ENCODE data around the gene GM2A.
"Not testable (repeated sequence)": the region's sequence is repeated elsewhere in the genome, so short reads cannot be mapped to it uniquely, and the experiment has no call there.

GM2A gene

DNA sequence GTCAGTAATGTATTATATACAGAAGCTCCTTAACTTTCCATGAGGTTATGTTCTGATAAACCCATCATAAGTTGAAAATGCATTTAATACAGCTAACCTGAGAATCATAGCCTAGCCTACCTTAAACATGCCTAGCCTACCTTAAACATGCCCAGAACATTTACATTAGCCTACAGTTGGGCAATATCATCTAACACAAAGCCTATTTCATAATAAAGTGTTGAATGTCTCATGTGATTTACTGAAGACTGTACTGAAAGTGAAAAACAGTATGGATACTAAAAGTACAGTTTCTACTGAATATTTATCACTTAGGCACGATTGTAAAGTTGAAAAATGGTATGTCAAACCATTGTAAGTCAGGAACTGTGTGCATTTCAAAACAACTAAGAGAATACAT lies 1.6 kb downstream of the GM2A start:
- no peak for DNase-seq

DNA sequence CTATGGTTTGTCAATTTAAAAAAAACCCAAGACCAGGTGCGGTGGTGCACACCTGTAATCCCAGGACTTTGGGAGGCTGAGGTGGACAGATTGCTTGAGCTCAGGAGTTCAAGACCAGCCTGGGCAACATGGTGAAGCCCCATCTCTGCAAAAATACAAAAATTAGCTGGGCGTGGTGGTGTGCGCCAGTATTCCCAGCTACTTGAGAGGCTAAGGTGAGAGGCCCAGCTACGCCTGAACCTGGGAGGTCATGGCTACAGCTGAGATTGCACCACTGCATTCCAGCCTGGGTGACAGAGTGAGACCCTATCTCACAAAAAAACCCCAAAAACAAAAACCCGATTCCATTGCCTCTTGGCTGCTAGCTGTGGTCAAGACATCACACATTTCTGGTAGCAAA lies 2.0 kb downstream of the GM2A start:
- not testable (repeated sequence) for DNase-seq

DNA sequence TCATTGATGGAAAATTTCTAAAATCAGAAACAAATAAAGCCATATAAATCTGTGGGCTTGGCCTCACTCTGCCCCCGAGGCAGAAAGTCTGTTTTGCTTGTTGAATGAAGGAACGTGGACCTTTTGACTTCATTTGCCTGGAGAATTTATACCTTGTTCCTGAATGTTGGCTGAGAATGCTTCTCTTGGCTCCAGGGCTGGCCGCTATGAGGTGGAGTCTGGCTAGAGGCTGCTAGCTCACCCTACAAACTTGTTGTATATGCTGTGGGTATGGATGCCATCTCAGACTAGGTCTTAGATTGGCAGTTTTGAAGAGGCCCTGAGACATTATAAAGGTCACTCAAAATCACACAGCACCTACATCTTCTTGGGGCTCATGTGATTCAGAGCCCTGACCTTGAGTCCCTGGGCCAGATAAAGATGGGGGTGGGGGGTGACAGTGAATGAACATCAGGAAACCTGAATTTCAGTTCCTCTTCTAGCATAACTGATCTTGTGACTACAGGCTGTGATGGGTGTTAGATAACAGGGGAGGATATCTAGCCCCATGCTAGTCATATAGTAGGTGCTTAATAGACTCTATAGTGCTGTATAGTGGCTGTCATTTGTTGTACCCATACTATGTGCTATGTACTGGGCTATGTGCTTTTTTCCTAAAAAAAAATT lies 2.8 kb downstream of the GM2A start:
- DNase-seq = no peak

DNA sequence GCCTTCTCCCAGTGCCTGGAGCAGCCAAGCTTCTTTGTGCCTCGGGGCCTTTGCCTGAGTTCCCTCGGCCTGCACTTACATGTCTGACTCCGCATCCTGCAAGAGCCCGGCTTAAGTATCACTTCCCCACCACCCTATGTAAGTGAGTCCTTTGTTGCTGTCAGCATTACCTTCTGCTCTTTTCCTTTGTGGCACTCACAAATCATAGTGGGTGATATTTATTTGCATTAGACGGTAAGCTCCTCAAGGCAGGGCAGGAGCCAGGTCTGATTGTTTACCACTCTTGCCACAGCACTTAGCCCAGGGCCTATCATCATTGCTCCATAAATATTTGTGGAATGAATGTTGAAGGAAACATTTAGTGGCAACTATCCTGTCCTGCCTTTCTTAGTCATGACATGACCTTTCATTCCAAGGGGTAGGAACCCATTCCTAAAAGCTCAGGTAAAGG lies 4.8 kb downstream of the GM2A start:
- no peak for DNase-seq

DNA sequence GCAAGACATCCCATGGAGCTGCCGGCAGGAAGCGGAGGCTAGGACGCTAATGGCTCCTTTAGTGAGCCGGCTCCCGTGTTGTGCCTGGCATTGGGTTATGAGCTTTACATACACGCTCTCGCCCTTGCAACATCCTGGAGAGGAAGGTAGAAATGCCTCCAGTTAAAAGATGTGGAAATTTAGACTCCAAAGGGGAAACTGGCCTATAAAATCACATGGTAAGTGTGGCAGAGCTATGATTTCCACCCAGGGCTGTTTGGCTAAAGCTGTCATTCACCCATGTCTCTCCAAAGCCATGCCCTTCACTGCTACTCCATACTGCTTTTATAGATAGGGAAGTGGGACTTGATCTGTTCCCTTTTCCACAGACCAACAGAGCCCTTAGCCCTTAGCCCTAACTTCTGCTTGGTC lies 5.2 kb downstream of the GM2A start:
- DNase-seq = no peak

DNA sequence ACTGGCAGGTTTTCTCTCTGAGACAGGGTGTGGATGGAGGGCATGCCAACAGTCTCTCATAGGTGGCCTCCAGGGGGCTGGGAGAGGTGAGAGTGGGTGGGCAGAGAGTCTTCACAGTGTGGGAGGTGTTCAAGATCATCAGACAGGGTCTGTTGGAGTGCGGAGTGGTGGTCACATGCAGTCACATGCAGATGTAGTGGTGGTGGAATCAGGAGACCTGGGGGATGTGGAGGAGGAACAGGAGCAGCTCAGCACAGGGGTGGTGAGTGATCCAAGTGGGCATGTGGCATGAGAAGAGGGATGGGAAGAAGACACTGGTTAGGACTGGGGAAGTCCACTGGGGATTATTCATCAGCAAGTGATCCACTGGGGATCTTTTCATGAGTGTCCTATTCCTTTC lies 5.8 kb downstream of the GM2A start:
- DNase-seq = no peak

DNA sequence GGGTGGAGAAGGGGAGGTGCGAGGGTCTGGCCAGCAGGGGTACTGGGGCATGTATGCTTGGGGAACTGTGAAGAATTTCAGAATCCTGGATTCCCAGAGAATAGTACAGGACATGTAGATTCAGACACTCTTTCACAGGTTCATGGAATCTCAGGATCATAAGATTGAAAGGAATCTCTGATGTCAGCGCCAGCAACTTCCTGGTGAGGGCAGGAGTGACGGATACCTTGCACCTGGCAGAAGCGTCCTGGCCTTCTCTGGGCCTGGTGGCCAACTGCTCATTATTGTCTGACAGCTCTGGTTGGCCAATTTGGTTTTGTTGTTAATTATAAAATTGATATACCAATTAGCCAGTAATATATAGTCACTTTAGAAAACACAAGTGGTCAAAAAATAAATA lies 6.9 kb downstream of the GM2A start:
- no peak for DNase-seq

DNA sequence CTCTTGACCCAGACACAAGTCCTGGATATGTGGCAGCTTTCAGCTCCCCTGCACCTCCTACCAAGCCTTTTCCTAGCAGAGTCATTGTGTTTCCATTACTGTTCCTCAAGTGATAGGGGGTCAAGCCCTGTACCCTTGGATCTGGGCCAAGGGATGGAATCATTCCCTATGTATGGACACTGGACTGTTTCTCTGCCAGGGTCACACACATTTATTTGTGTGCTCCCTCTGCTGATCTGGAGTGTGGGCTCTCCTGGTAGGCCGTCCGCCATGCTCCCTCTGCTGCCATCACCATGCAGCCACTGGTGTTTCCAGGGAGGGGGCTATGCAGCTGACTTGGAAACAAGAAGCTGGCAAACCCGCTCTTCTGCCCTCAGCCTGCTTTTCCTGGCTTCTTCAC lies 9.5 kb downstream of the GM2A start:
- no peak for DNase-seq

DNA sequence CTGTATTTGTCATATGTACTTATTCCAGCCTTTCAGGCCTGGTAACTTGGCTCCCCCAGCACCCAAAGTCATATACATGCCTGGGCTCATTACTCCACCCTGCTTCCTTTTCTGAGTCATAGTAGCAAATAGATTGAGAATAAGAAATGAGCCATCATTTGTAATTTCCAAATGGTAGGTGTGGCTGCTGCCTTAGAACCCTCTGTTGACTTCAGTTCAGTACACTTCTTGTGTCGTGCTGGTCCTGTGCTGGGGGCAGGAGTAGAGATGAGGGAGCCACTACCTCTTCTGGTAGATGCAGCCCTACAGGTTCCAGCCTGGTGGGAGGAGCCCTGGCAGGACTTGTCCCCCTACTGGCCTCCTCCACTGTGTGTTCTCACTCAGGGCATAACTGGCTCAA lies 11.1 kb downstream of the GM2A start:
- DNase-seq = peak; percentile 26

DNA sequence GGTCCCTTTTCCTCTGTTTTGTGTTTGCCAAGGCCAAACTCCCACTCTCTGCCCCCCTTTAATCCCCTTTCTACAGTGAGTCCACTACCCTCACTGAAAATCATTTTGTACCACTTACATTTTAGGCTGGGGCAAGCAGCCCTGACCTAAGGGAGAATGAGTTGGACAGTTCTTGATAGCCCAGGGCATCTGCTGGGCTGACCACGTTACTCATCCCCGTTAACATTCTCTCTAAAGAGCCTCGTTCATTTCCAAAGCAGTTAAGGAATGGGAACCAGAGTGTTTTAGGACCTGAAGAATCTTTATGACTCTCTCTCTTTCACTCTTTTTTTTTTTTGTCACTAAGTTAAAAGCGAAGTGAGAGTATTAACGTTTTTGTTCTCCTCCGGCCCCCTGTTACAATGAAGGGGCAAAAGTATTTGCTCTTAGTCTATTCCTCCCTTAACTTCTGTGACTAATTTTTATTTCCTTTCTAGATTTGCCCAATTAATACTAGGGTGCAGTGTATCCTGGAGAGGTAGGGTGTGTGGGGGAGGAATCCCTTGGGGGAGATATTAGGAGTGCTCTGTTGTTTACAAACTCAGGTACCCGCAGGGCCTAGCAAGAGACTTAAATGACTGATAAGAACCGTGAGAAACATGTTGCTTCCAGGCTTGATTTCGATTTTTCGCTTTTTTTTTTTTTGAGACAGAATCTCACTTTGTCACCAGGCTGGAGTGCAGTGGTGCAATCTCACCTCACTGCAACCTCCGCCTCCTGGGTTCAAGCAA lies 14.7 kb downstream of the GM2A start:
- DNase-seq = no peak

DNA sequence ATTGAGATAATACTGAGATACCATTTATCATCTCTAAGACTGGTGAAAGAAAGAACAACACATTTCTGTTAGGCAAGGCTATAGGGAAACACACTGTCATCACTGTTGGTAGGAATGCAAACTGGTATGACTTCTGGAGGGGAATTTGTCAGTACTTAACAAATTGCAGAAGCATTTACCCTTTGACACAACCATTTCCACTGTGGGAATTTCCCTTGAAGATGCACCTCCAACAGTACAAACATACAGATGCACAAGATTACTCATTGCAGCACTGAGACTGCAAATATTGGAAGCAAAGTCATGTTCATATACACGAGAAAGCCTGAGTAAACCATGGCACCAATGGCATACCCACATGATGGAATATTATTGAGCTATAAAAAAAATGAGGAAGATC lies 17.6 kb downstream of the GM2A start:
- DNase-seq = peak; percentile 13

DNA sequence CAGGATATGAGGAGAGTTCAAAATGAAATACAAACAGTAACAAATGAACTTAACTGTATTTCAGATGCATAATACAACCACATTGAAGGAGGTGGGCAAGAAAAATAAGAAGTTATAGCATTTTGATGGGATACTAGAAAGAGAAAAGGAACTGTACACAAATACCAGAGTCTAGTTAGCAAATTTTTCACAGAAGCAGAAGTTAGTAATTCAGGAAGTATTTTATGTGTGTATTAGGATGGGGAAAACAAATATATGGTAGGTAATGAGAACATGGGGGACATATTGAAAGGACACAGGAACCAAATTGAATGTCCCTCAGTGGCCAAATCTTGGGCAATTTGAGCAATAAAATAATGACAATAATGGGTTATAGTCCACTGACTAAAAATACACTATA lies 18.4 kb downstream of the GM2A start:
- no peak for DNase-seq

DNA sequence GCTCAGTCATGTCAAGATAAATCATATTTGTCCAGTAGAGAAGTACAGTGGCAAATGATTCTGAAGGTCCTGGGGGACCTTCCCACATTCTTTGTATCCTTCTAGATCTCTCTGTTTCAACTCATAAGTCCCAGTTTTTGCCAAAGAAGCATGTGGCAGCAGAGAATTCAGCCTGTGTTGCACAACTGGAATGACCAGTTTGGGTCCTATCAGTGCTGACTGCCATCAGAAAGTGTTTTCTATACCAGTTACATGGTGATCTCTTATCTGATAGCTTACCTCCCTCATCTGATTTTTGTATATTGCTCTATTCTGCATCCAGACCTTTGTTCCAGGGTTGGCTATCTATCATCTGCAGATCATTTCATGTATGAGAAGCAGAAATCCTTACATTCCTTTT lies 21.7 kb downstream of the GM2A start:
- DNase-seq = no peak

DNA sequence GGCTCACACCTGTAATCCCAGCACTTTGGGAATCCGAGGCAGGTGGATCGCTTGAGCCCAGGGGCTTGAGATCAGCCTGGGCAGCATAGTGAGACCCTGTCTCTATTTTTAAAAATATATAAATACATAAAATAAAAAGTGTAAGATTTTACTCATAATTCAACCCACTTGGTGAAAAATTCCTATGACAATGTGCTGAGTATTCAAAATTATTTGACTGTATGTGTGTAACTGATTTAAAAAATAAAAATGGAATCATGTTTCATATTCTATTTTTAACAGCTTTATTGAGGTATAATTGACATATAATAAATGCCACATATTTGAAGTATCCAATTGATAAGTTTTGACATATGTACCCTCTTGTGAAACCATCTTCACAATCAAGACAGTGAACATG lies 22.8 kb downstream of the GM2A start:
- no peak for DNase-seq

DNA sequence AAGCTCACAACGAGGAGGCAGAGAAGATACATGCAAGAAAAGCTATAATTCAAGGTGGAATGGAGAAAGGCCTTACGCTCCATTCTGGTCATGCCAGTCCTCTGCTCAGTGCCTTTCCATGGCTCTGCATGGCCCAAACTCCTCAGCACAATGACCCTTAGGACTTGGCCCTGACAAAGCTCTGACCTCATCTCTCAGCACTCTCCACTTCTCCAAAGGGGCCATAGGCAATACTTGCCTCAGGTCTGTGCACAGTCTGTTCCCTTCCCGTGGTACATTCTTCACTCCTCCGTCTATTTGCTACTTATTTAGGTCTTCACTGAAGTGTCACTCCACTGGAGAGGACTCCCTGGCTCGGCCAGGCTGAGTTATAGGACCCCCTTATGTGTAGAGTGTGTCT lies 25.9 kb downstream of the GM2A start:
- no peak for DNase-seq

DNA sequence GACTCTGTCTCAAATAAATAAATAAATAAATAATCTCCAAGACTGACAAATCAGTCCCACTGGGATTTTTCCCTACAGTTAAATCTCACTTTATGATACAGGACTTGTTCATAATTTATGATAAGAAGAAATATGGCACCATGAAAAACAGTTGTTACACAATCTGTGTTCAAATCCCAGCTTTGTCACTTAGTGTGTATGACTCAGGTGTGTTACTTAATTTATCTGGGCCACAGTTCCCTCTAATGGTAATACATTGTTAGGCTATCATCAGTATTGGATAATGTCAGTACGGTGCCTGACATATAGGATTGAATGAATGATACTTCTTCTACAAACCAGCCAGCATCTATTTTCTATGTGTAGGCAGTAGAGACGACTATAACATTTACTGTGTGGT lies 27.5 kb downstream of the GM2A start:
- DNase-seq = no peak

DNA sequence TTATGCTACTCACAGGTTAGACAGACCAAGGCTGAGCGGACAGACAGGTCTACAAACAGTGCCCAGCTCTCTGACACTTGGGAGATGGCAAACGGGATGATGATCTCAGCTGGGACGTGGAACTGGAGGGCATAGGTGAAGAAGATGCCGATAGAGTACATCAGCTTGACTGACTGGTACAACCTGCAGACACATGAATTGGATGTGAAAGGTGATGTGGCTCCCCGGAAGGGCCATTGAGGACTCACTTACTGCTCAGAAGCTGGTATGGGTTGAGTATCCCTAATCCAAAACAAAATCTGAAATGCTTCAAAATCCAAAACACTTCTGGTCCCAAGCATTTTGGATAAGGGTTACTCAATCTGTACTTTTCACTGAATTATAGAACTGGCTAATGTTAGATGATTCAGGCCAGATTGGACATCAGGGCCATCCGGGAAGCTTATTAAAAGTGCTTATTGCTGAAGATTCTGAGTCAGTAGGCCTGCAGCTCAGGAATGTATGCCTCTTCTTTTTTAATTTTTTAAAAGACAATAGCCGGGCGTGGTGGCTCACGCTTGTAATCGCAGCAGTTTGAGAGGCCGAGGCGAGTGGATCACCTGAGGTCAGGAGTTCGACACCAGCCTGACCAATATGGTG lies 28.1 kb downstream of the GM2A start:
- DNase-seq = no peak

DNA sequence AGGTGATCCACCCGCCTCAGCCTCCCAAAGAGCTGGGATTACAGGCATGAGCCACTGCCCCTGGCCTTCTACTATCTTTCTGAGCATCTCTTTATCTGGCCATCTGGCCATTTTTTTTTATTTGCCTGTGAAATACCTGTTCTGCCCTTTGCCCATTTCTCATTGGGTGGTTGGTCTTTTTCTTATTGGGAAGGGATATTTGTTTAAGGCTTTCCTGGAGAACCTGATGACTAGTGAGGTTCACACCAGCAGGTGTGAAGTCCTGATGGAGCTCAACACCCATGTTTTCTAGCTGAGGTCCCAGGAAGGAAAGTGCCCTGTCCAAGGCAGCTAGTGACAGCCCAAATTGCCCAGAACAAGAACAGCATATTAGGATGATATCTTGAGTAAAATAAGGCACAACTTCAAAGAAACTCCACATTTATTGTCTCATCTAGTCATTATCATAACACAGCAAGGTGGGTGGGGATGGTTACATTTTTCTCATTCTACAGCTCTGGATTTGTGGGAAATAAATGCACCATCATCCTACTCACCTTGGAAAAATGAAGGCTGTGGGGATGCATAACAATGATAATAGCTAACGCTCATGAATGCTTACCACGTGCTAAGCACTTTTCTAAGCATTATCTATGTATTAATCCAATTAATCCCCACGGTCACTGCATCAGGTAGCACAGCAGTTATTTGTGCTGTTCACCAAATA lies 30.3 kb downstream of the GM2A start:
- no peak for DNase-seq

DNA sequence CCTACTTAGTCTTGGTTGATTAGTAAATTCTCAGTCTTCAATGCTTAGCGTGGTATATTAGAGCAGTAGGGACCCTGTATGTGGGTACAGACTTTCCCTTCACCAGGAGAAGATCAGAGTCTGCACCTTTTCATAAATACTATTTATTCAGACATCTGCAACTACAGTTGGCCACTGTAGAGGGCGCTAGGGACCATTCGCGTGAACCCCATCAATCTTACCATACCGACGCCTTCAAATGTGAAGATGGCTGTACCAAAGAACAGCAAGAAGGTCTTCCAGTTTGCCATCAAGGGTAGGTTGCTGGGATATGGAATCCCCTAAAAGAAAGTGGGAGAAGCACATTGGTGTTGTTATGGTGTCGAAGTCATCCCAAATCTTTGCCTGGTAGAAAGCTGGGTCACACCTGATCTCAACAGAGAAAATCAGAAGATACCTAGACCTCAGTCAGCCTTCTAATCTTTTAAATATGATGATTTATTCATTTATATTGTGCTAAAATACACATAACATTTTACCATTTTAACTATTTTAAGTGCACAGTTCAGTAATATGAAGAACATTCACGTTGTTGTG lies 31.5 kb downstream of the GM2A start:
- DNase-seq = no peak

DNA sequence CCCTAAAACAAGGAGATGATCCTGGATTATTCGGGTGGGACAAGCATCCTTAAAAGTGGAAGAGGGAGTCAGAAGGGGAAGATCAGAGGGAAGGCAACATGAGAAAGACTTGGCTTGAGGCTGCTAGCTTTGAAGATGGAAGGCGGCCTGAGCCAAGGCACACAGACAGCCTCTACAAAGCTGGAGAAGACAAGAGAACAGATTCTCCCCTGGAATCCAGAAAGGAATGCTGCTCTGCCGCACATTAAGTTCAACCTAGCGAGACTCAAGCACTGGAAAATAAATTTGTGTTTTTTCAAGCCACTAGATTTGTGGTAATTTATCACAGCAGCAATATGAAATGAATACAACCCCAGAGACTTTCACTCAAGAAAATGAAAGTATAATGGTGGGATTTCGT lies 32.7 kb downstream of the GM2A start:
- no peak for DNase-seq

DNA sequence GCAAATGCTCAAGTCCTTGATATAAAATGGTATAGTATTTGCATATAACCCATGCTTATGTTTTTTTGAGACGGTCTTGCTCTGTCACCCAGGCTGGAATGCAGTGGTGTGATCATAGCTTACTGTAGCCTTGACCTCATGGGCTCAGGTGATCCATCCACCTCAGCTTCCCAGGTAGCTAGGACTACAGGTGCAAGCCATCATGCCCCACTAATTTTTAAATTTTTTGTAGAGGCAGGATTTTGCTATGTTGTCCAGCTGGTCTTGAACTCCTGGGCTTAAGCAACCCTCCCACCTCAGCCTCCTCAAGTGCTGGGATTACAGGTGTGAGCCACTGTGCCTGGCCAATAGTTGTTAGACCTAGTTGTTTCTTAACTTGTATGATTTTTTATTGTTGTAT lies 33.3 kb downstream of the GM2A start:
- DNase-seq = no peak

DNA sequence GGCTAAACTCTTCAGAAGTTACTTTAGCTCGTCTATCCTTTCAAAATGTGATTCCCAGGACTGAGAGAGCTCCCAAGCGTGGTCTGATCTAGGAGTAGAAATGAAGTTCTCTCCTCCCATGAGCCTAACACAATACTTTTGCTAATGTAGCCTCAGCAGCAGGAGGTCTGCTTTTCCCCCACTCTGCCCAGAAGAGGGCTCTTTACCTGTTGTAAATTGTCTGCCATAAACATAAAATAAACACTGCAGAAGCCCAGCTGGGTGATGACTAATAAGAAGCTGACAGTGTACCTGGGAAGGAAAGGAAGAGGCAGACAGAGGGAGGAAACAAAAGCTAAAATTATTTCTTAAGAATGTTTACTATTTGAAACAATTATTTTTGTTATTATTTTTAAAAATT lies 35.2 kb downstream of the GM2A start:
- no peak for DNase-seq

DNA sequence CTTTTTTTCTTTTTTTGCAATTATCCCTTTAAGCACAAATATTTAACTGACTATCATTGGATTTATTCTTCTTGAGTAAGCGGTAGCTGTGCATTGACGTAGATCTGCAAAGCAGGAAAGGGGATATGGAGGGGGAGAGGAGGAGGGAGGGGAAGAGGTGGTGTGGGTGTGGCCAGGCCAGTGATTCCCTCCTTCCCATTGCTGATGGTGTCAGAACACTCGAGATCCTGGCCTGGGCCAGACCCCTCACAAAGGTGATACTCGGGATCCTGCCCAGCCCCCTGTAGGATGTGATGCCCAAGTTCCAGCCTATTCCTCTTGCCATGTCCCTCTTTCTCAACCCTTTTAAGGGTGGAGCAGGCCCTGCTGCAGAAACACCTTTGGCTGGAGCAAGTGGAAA lies 40.6 kb downstream of the GM2A start:
- DNase-seq = no peak

Measured in fibroblast of skin of abdomen (primary cell).